Panc1 (cell line): Measurements from ENCODE around the gene DNASE1. TPM values are rescaled to one million over a fixed set of nuclear protein-coding genes. Genes with fewer than 3 reads are reported as not detected.

Experiments used
- ATAC-seq: fragments of 200-7000 bp; cut with Tn5 transposase; 2 replicates; pipeline ENCODE4 v1.9.1; 2020; ENCODE audit warnings: mild to moderate bottlenecking, moderate library complexity
- BruUV-seq: library from RNA; stranded (reverse); fragments of 400-500 nt; replicated peaks from 2 replicates; lab custom pipeline; 2021; lab: Mats Ljungman, UMichigan
- CTCF ChIA-PET: fragments of 300-600 bp; sonication (Branson Sonifier 250); formaldehyde crosslinking; loops from one replicate; lab custom pipeline; 2022; ENCODE audit warnings: antibody characterized with exemption; lab: Charles Lee
- POLR2A ChIA-PET: fragments of 300-600 bp; sonication (Branson Sonifier 250); formaldehyde crosslinking; loops from one replicate; lab custom pipeline; 2022; ENCODE audit warnings: antibody characterized with exemption; lab: Charles Lee
- DNase-seq: peaks from one replicate; pipeline ENCODE4 v3.0.0-alpha.2; 2010; ENCODE audit warnings: low read depth, low spot score
- H3K27ac ChIP-seq: 2 replicates; pipeline ENCODE4 v1.5.1; 2011; ENCODE audit warnings: mild to moderate bottlenecking, low read length, inconsistent platforms
- H3K27me3 ChIP-seq: fragments of 200-500 bp; sonication (Bioruptor generic); 2 replicates; pipeline ENCODE4 v1.6.0; 2014; ENCODE audit warnings: low read length, inconsistent platforms; ENCODE audit not compliant: control insufficient read depth, insufficient read depth
- H3K36me3 ChIP-seq: fragments of 200-500 bp; sonication (Bioruptor generic); 2 replicates; pipeline ENCODE4 v1.5.1; 2014; ENCODE audit warnings: inconsistent platforms, mild to moderate bottlenecking, low read length, moderate library complexity; ENCODE audit not compliant: control insufficient read depth, insufficient read depth
- H3K4me1 ChIP-seq: 2 replicates; pipeline ENCODE4 v1.5.1; 2011; ENCODE audit warnings: inconsistent platforms, mild to moderate bottlenecking, low read length, moderate library complexity; ENCODE audit not compliant: control insufficient read depth, insufficient read depth
- H3K4me3 ChIP-seq, 2 experiments: 2 replicates each; pipeline ENCODE4 v1.5.1; 2011 to 2012; ENCODE audit warnings: low read depth in 2 of 2, low read length in 2 of 2, mild to moderate bottlenecking in 2 of 2, inconsistent platforms in 1 of 2, moderate library complexity in 1 of 2
- H3K9me3 ChIP-seq: fragments of 200-500 bp; sonication (Bioruptor generic); 2 replicates; pipeline ENCODE4 v1.5.1; 2014; ENCODE audit warnings: low read depth, mild to moderate bottlenecking, inconsistent platforms, low read length, moderate library complexity; ENCODE audit not compliant: control insufficient read depth, insufficient read depth
- POLR2AphosphoS5 ChIP-seq: IDR thresholded peaks from 2 replicates; pipeline ENCODE4 v1.6.1; 2012; ENCODE audit warnings: mild to moderate bottlenecking, low read depth, low read length, moderate library complexity
- SIN3A ChIP-seq: IDR thresholded peaks from 2 replicates; pipeline ENCODE4 v1.6.1; 2012; ENCODE audit warnings: low read depth, mild to moderate bottlenecking, low read length, moderate library complexity, borderline replicate concordance; ENCODE audit not compliant: insufficient read depth
- TCF7L2 ChIP-seq: IDR thresholded peaks from 2 replicates; pipeline ENCODE4 v1.6.1; 2011; ENCODE audit warnings: mild to moderate bottlenecking, low read depth, low read length, inconsistent platforms
- in situ Hi-C: cut with HindIII; loops from 2 replicates; pipeline ENCODE4 v1.10.0; 2016; ENCODE audit warnings: low sequenced_read_pairs, low pct_unique_long_range_greater_than_20kb
- intact Hi-C: fragments of 100-400 bp; cut with micrococcal nuclease; formaldehyde crosslinking; loops from one replicate; pipeline ENCODE4 v1.10.0; 2022; ENCODE audit not compliant: unreplicated experiment
- total RNA-seq: library from RNA; stranded (reverse); gene quantifications from one replicate; pipeline ENCODE4 v1.2.1, GENCODE V29; 2021; ENCODE audit not compliant: unreplicated experiment
- TF ChIP-seq, protein P1 (sequence below), 2 experiments: IDR thresholded peaks; 2 replicates each; pipeline ENCODE4 v1.6.1; 2011 to 2012; ENCODE audit warnings: low read depth in 2 of 2, control low read depth in 1 of 2, low read length in 1 of 2, mild to moderate bottlenecking in 1 of 2, moderate library complexity in 1 of 2; ENCODE audit not compliant: insufficient read depth in 1 of 2
- TF ChIP-seq, protein P2 (sequence below): fragments of 450-650 bp; IDR thresholded peaks from 2 replicates; pipeline ENCODE4 v1.5.1; 2017; ENCODE audit warnings: mild to moderate bottlenecking

Gene DNASE1
- total RNA-seq, 1 experiment from 2014 or later: 21.1 TPM

DNA sequence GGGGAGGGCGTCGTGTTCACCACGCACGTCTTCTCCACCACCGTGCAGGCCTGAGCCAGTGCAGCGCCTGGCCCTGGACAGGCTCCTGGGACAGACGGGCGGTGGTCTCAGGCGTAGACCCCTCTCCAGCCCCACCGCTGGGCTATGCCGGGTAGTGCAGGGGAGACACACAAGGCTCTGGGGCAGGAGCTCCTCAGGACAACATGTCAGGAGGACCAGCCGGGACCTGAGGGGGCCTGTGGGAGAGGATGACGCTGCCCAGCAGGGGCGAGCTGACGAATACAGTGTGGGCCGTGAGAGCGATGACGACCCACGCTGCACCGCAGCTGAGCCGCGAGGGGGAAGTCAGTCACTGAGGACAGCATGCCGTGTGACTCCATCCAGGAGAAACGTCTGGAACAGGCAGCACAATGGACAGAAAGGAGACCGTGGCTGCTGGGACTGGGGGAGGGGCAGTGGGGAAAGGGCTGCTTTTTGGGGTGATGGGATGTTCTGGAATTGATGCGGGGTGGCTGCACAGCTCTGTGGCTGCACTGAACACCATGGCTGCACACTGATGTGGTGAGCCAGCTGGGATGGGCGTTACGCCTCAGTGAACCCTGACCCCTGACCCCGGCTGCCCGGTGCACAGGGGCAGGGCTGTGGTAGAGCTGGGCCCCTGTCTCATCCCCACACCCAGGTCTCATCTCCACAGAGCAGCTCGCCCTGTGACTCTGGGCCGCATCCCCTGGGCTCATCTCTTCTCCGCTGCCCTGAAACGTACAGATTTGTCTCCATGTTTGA, 20.2 kb downstream of the DNASE1 start:
- CTCF ChIA-PET: interaction anchor here (0.5 kb wide), 1 partner anchor 266 kb away, joined by 3 read pairs; no protein-coding TSS in a partner anchor
- no peaks in the 10 kb centered on the region for H3K9me3 ChIP-seq
- ATAC-seq: no peak

GRCh38 chr16:3675601-3676130, 21.2 kb downstream of the DNASE1 start:
- Histone ChIP-seq H3K27me3 (no peaks in the 10 kb centered on the region), H3K4me1 (no peaks in the 10 kb centered on the region), H3K9me3 (no peaks in the 10 kb centered on the region), H3K4me3 (no peak overlapping the region), H3K27ac (no peak overlapping the region), H3K36me3 (peaks cover 6% of the 10 kb centered on the region; the same call in 1 of the 2 replicates)
- in situ Hi-C loops: no loop called here
- ATAC-seq (no peak), DNase-seq (no peak)
- ChIA-PET CTCF (no interaction called here), POLR2A (no interaction called here)
- intact Hi-C loops: no loop called here
- TF ChIP-seq TCF7L2 (no peak), POLR2AphosphoS5 (no peak), SIN3A (no peak)
- TF ChIP-seq, protein P1, sequence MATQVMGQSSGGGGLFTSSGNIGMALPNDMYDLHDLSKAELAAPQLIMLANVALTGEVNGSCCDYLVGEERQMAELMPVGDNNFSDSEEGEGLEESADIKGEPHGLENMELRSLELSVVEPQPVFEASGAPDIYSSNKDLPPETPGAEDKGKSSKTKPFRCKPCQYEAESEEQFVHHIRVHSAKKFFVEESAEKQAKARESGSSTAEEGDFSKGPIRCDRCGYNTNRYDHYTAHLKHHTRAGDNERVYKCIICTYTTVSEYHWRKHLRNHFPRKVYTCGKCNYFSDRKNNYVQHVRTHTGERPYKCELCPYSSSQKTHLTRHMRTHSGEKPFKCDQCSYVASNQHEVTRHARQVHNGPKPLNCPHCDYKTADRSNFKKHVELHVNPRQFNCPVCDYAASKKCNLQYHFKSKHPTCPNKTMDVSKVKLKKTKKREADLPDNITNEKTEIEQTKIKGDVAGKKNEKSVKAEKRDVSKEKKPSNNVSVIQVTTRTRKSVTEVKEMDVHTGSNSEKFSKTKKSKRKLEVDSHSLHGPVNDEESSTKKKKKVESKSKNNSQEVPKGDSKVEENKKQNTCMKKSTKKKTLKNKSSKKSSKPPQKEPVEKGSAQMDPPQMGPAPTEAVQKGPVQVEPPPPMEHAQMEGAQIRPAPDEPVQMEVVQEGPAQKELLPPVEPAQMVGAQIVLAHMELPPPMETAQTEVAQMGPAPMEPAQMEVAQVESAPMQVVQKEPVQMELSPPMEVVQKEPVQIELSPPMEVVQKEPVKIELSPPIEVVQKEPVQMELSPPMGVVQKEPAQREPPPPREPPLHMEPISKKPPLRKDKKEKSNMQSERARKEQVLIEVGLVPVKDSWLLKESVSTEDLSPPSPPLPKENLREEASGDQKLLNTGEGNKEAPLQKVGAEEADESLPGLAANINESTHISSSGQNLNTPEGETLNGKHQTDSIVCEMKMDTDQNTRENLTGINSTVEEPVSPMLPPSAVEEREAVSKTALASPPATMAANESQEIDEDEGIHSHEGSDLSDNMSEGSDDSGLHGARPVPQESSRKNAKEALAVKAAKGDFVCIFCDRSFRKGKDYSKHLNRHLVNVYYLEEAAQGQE (IDR thresholded peaks at IDR 0.05; ENCODE audit: insufficient read depth in 1 of 2, low read depth in 2 of 2, low read length in 1 of 2): no peak
- TF ChIP-seq, protein P2, sequence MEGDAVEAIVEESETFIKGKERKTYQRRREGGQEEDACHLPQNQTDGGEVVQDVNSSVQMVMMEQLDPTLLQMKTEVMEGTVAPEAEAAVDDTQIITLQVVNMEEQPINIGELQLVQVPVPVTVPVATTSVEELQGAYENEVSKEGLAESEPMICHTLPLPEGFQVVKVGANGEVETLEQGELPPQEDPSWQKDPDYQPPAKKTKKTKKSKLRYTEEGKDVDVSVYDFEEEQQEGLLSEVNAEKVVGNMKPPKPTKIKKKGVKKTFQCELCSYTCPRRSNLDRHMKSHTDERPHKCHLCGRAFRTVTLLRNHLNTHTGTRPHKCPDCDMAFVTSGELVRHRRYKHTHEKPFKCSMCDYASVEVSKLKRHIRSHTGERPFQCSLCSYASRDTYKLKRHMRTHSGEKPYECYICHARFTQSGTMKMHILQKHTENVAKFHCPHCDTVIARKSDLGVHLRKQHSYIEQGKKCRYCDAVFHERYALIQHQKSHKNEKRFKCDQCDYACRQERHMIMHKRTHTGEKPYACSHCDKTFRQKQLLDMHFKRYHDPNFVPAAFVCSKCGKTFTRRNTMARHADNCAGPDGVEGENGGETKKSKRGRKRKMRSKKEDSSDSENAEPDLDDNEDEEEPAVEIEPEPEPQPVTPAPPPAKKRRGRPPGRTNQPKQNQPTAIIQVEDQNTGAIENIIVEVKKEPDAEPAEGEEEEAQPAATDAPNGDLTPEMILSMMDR: no peak
- BruUV-seq: no TSS peak

More for the DNA sequence above, 20.2 kb downstream of the DNASE1 start:
- TF ChIP-seq POLR2AphosphoS5 (no peak), TCF7L2 (no peak), SIN3A (no peak)
- TF ChIP-seq, protein P2: no peak
- TF ChIP-seq, protein P1 (IDR thresholded peaks at IDR 0.05; ENCODE audit: insufficient read depth in 1 of 2, low read depth in 2 of 2, low read length in 1 of 2): no peak
- H3K27me3 ChIP-seq: no peaks in the 10 kb centered on the region
- no peak for DNase-seq
- POLR2A ChIA-PET: no interaction called here
- intact Hi-C loops: no loop called here
- H3K36me3 ChIP-seq: peaks cover 6% of the 10 kb centered on the region; the same call in 1 of the 2 replicates
- no peak overlapping the region for H3K4me3 ChIP-seq
- H3K4me1 ChIP-seq: no peaks in the 10 kb centered on the region
- no peak overlapping the region for H3K27ac ChIP-seq
- no TSS peak for BruUV-seq
- in situ Hi-C loops: no loop called here
